GM18505 (cell line): ENCODE results near the gene MAN2B2.
A peak's percentile ranks its signal among the peaks of the same experiment; 100 is the strongest.

Source experiments
- ATAC-seq: cut with Tn5 transposase; IDR thresholded peaks from one replicate; pipeline ENCODE4 v1.9.1; 2021; ENCODE audit not compliant: unreplicated experiment
- POLR2A ChIP-seq: IDR thresholded peaks from 4 replicates; pipeline ENCODE4 v1.6.1; 2011; ENCODE audit warnings: borderline replicate concordance; ENCODE audit not compliant: insufficient read depth, insufficient read length; ENCODE audit errors: extremely low read depth

Gene MAN2B2

GRCh38 chr4:6581566-6582121 is 6.7 kb downstream of the MAN2B2 start:
- TF ChIP-seq POLR2A = no peak

GRCh38 chr4:6582889-6583490 is 8.0 kb downstream of the MAN2B2 start:
- TF ChIP-seq POLR2A = no peak
- no peak for ATAC-seq

More at GRCh38 chr4:6581566-6582121, 6.7 kb downstream of the MAN2B2 start:
- ATAC-seq = no peak

GRCh38 chr4:6584865-6585264 is 9.9 kb downstream of the MAN2B2 start:
- TF ChIP-seq POLR2A = no peak
- ATAC-seq = no peak

GRCh38 chr4:6586715-6587325 is 11.8 kb downstream of the MAN2B2 start:
- no peak for TF ChIP-seq POLR2A
- no peak for ATAC-seq

GRCh38 chr4:6589444-6589843 is 14.5 kb downstream of the MAN2B2 start:
- TF ChIP-seq POLR2A = no peak
- ATAC-seq = no peak

GRCh38 chr4:6591313-6591712 is 16.3 kb downstream of the MAN2B2 start:
- ATAC-seq = peak; percentile 60
- no peak for TF ChIP-seq POLR2A

GRCh38 chr4:6591781-6592180 is 16.8 kb downstream of the MAN2B2 start:
- TF ChIP-seq POLR2A = no peak
- no peak for ATAC-seq

GRCh38 chr4:6592804-6593563 is 18.0 kb downstream of the MAN2B2 start:
- no peak for TF ChIP-seq POLR2A
- no peak for ATAC-seq

- TF ChIP-seq POLR2A = no peak
- ATAC-seq = no peak
Observed at GRCh38 chr4:6594341-6594740, 19.4 kb downstream of the MAN2B2 start.

- no peak for TF ChIP-seq POLR2A
- no peak for ATAC-seq
Observed at GRCh38 chr4:6594826-6595355, 19.9 kb downstream of the MAN2B2 start.

- ATAC-seq = no peak
- no peak for TF ChIP-seq POLR2A
Observed at GRCh38 chr4:6595897-6596537, 21.0 kb downstream of the MAN2B2 start.

GRCh38 chr4:6596948-6597347 is 22.0 kb downstream of the MAN2B2 start:
- no peak for TF ChIP-seq POLR2A

GRCh38 chr4:6598127-6598526 is 23.1 kb downstream of the MAN2B2 start:
- no peak for TF ChIP-seq POLR2A
- ATAC-seq = no peak

More at GRCh38 chr4:6596948-6597347, 22.0 kb downstream of the MAN2B2 start:
- no peak for ATAC-seq
